Dermis blood vessel endothelial cell (primary cell): Measurements from ENCODE around the gene CABP7. TPM values are rescaled to one million over a fixed set of nuclear protein-coding genes. Genes with fewer than 3 reads are reported as not detected.
A peak's percentile ranks its signal among the peaks of the same experiment; 100 is the strongest.

Experiments
- DNase-seq: peaks from one replicate; pipeline ENCODE4 v3.0.0; 2010
- total RNA-seq: library from RNA; depleted of rRNA; stranded (reverse); fragments of >200 nt; gene quantifications from 2 replicates; pipeline ENCODE4 v1.2.3, GENCODE V29; 2014

Gene CABP7
- total RNA-seq, 1 donor from 2014 or later = not detected

DNA sequence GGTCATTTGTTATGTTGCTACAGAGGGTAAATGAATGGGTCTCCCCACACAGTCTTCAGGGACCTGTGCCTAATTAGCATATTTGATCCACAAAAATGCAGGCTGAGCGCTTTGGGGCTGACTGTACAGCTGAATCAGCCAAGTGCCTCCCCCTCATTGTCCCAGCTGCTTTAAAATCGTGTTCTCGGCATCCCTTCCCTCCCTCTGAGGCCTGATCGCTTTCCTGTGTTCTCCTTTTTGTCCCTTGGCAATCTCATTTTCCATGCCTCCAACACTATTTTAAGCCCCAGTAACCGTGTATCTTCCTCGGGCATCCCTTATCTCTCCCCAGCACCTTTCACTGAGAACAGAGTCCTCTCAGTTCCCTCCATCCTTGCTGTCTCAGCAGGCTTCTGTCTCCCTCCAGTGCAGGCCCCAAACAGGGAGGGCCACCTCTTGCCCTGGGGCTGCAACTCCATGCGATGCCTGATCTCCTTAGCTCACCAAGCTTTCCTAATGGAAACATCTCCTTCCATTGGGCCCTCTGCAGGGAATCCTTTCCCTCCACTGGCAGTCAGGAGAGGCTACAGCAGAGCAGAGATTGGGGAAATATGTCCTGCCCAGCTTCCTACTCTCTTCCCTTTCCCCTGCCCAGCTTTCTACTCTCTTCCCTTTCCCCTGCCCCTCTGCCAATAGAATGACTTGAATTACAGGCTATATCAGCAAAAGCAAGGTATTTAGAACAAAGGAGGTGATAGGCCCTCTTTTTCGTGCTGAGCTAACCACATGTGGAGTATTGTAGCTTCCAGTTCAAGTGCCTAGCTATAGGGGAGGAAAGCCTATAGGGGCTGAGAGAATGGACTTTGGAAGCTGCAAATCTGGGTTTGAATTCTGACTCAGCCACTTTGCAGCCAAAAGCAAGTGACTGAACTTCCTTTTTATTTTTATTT, 61.2 kb downstream of the CABP7 start:
- peak; percentile 34 for DNase-seq

Other genes starting within 250 kb of the CABP7 start
- under 0.01 and 0.56 TPM in 2 replicates for gene NEFH, start 239.8 kb upstream of the CABP7 start, total RNA-seq
- 53.1 and 62.4 TPM in 2 replicates for gene THOC5, start 166.2 kb upstream of the CABP7 start, total RNA-seq
- gene NIPSNAP1, start 138.9 kb upstream of the CABP7 start, total RNA-seq = 28.2 and 47.0 TPM in 2 replicates
- 66.4 and 103 TPM in 2 replicates for gene NF2, start 116.4 kb upstream of the CABP7 start, total RNA-seq
- gene ZMAT5, start 47.0 kb downstream of the CABP7 start, total RNA-seq = 21.5 and 23.5 TPM in 2 replicates
- gene UQCR10, start 47.4 kb downstream of the CABP7 start, total RNA-seq = 50.5 and 67.6 TPM in 2 replicates
- 24.2 and 33.5 TPM in 2 replicates for gene ASCC2, start 118.3 kb downstream of the CABP7 start, total RNA-seq
- 41.4 and 42.7 TPM in 2 replicates for gene MTMR3, start 163.2 kb downstream of the CABP7 start, total RNA-seq